Left hindlimb (tissue), 1 donor: ENCODE data around the gene CLEC16A.

ENCODE experiments used
- DNase-seq: peaks from one replicate; pipeline ENCODE4 v3.0.0-alpha.2; 2018

The CLEC16A gene

GRCh38 chr16:11164482-11165270 lies 220.3 kb downstream of the CLEC16A start:
- DNase-seq: no peak

- no peak for DNase-seq
These were observed 221.0 kb downstream of the CLEC16A start for GRCh38 chr16:11165349-11165748.

GRCh38 chr16:11165894-11166665 lies 221.7 kb downstream of the CLEC16A start:
- no peak for DNase-seq

- DNase-seq: no peak
These were observed 223.2 kb downstream of the CLEC16A start for GRCh38 chr16:11167581-11167980.

GRCh38 chr16:11168386-11169051 lies 224.2 kb downstream of the CLEC16A start:
- no peak for DNase-seq

GRCh38 chr16:11169641-11170040 lies 225.3 kb downstream of the CLEC16A start:
- DNase-seq: no peak

- DNase-seq: no peak
These were observed 225.8 kb downstream of the CLEC16A start for GRCh38 chr16:11170201-11170600.

- DNase-seq: no peak
These were observed 226.5 kb downstream of the CLEC16A start for GRCh38 chr16:11170696-11171447.

GRCh38 chr16:11171448-11171709 lies 227.0 kb downstream of the CLEC16A start:
- no peak for DNase-seq

- no peak for DNase-seq
These were observed 227.5 kb downstream of the CLEC16A start for GRCh38 chr16:11171757-11172299.

- no peak for DNase-seq
These were observed 229.1 kb downstream of the CLEC16A start for GRCh38 chr16:11173426-11173825.

- no peak for DNase-seq
These were observed 229.8 kb downstream of the CLEC16A start for GRCh38 chr16:11174141-11174540.

GRCh38 chr16:11175106-11175786 lies 230.9 kb downstream of the CLEC16A start:
- DNase-seq: no peak

- DNase-seq: no peak
These were observed 231.5 kb downstream of the CLEC16A start for GRCh38 chr16:11175787-11176341.

GRCh38 chr16:11177578-11178160 lies 233.3 kb downstream of the CLEC16A start:
- DNase-seq: no peak

GRCh38 chr16:11178424-11178823 lies 234.1 kb downstream of the CLEC16A start:
- no peak for DNase-seq

GRCh38 chr16:11179574-11179973 lies 235.2 kb downstream of the CLEC16A start:
- DNase-seq: no peak

GRCh38 chr16:11180489-11180888 lies 236.1 kb downstream of the CLEC16A start:
- DNase-seq: no peak

GRCh38 chr16:11181242-11181898 lies 237.0 kb downstream of the CLEC16A start:
- DNase-seq: no peak

- no peak for DNase-seq
These were observed 237.5 kb downstream of the CLEC16A start for GRCh38 chr16:11181899-11182279.

GRCh38 chr16:11182411-11182810 lies 238.0 kb downstream of the CLEC16A start:
- DNase-seq: no peak
